ENCODE data around the gene MEF2B. TPM values are rescaled to one million over a fixed set of nuclear protein-coding genes. Genes with fewer than 3 reads are reported as not detected.
"Not testable (repeated sequence)": the region's sequence is repeated elsewhere in the genome, so short reads cannot be mapped to it uniquely, and the experiment has no call there.

The MEF2B gene
- total and polyA plus RNA-seq, 10 donors = 2.2 to 15.5 (median 3.4) TPM

DNA sequence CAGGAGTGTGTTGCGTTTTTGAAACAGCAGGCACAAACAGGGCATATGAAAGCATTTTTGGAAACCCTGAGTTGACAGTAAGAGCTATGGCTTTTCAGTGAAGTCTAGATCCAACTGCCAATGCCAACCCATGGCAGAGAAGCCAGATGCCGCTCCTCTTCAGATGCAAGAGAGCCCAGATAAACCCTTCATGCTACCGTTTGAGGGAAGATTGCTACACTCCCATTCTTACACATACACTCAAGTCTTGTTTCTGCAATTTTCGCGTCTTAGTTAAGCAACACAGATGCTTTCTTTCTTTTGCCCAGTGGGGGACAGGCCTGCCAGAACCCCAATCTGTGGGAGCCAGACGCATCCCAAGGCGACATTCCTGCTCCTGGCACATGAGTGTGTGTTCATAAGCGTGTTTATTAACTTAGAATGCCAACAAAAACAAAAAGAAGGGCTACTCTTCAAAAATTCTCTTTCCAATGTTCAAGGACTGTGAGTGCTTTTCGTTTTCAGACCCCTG, 11.5 kb upstream of the MEF2B start:
- H3K4me1 ChIP-seq = peaks cover 0 to 53% (median 11%) of the 10 kb centered on the region in 6 donors
- 69 to 91% (median 81%) methylated on average over 9 of the region's 9 CpGs for WGBS, 5 donors
- H3K4me3 ChIP-seq = no peak overlapping the region
- no peaks in the 10 kb centered on the region for H3K27me3 ChIP-seq (replicated peaks in 1 of 7)
- DNase-seq = no peak
- intact Hi-C loops (cut with DNase I; ENCODE audit: low total_unique reads) = no loop called here
- TF ChIP-seq, protein P1, sequence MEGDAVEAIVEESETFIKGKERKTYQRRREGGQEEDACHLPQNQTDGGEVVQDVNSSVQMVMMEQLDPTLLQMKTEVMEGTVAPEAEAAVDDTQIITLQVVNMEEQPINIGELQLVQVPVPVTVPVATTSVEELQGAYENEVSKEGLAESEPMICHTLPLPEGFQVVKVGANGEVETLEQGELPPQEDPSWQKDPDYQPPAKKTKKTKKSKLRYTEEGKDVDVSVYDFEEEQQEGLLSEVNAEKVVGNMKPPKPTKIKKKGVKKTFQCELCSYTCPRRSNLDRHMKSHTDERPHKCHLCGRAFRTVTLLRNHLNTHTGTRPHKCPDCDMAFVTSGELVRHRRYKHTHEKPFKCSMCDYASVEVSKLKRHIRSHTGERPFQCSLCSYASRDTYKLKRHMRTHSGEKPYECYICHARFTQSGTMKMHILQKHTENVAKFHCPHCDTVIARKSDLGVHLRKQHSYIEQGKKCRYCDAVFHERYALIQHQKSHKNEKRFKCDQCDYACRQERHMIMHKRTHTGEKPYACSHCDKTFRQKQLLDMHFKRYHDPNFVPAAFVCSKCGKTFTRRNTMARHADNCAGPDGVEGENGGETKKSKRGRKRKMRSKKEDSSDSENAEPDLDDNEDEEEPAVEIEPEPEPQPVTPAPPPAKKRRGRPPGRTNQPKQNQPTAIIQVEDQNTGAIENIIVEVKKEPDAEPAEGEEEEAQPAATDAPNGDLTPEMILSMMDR (IDR thresholded peaks at IDR 0.05 in 8 of 11, conservative IDR thresholded peaks at IDR 0.05 in 3 of 11) = no peak
- TF ChIP-seq POLR2AphosphoS5 (IDR thresholded peaks at IDR 0.05) (no peak), POLR2A (IDR thresholded peaks at IDR 0.05) (no peak)
- peaks cover 0 to 7% (median 2%) of the 10 kb centered on the region in 8 donors for H3K9me3 ChIP-seq
- peak overlapping the region in 6 of 8 donors; percentile 11 to 74 (median 68) for H3K27ac ChIP-seq
- H3K36me3 ChIP-seq = peaks cover 4 to 99% (median 53%) of the 10 kb centered on the region in 6 donors

DNA sequence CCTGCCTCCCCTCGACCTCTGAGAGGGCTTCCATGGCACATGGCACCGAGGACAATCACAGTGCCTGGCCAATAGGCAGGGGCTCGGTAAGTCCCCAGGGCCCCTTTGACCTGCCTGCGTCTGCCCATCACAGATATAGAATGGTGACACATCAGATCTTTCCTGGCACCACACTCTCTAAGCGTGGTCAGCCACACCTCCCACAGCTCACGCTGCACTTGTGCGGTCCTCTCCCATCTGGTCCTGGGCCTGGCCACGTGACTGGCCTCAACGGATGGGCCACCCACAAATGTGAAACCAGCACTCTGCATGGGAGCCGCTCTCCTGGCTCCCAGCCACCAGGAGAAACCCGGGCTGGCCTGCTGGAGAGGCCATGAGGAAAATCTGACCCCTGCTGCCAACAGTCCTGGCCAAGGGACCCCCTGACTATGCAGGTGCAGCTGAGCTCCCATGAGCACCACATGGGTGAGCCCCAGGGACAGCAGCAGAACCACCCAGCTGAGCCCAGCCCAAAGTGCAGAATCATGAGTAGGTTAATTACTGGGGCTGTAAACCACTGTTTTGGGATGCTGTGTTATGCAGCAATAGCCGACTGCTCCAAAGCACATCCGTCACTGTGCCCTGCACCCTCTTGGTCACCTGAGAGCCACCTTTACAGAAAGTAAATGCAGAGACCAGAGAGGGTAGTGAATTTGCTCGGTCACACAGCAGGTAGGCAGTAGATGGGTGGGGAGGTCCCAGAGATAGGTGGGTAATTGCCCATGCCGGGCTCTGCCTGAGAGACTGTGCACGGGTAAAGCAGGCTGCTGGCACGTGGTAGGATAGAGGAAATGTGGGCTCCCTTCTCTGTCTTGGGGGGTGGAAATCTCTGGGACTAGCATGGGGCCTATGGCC, 9.7 kb upstream of the MEF2B start:
- no peaks in the 10 kb centered on the region for H3K9me3 ChIP-seq
- H3K4me1 ChIP-seq = peaks cover 0 to 43% (median 7%) of the 10 kb centered on the region in 6 donors
- 82 to 90% (median 85%) methylated on average over 10 to 17 of the region's 17 CpGs for WGBS, 5 donors
- H3K36me3 ChIP-seq = peaks cover 4 to 95% (median 45%) of the 10 kb centered on the region in 6 donors
- H3K4me3 ChIP-seq = no peak overlapping the region
- intact Hi-C loops (cut with DNase I; ENCODE audit: low total_unique reads) = no loop called here
- TF ChIP-seq POLR2A (IDR thresholded peaks at IDR 0.05) (no peak), POLR2AphosphoS5 (IDR thresholded peaks at IDR 0.05) (peak in 1 of 3 donors; percentile 20)
- TF ChIP-seq, protein P1 (IDR thresholded peaks at IDR 0.05 in 8 of 11, conservative IDR thresholded peaks at IDR 0.05 in 3 of 11) = no peak
- no peaks in the 10 kb centered on the region for H3K27me3 ChIP-seq (replicated peaks in 1 of 7)
- DNase-seq = no peak
- no peak overlapping the region for H3K27ac ChIP-seq

DNA sequence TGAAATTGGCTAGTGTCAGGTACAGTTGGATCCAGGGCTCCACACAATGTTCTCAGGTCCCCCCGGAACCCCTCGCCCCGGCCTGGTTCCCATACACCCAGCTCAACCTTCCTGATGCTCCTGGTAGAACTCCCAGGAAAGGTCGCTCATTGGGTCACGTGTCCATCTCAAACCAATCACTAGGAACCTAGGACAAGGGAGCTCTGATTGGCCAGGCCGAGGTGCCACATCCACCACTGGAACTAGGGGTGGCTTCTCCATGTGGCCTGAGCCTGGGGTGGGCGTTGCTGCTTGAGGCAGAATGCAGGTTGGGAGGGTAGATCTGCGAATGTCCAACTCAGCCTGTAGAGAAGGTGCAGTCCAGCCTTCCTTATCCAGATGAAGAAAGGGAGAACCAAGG, 6.9 kb upstream of the MEF2B start:
- no peaks in the 10 kb centered on the region for H3K27me3 ChIP-seq (replicated peaks in 1 of 7)
- intact Hi-C loops (cut with DNase I; ENCODE audit: low total_unique reads) = no loop called here
- DNase-seq = no peak
- H3K4me1 ChIP-seq = peaks cover 0 to 42% (median 8%) of the 10 kb centered on the region in 6 donors
- H3K4me3 ChIP-seq = no peak overlapping the region
- H3K9me3 ChIP-seq = no peaks in the 10 kb centered on the region
- peaks cover 4 to 73% (median 37%) of the 10 kb centered on the region in 6 donors for H3K36me3 ChIP-seq
- WGBS, 5 donors = 78 to 95% (median 89%) methylated on average over 8 of the region's 8 CpGs
- no peak overlapping the region for H3K27ac ChIP-seq
- TF ChIP-seq, protein P1 (IDR thresholded peaks at IDR 0.05 in 8 of 11, conservative IDR thresholded peaks at IDR 0.05 in 3 of 11) = no peak
- TF ChIP-seq POLR2AphosphoS5 (IDR thresholded peaks at IDR 0.05) (no peak), POLR2A (IDR thresholded peaks at IDR 0.05) (no peak)

DNA sequence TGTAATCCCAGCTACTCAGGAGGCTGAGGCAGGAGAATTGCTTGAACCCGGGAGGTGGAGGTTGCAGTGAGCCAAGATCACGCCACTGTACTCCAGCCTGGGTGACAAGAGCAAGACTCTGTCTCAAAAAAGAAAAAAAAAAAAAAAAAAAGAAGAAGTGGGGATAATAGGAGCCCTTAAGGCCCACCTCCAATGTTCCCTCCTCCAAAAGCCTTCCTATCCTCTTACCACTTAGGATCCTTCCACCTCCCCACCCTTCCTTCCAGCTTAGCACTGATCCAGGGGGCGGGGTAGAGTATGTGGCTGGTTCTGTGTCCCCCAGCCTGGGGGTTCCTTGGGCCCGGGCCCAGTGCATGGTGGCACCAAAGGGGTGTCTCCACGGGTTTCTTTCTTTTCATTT, 3.2 kb upstream of the MEF2B start:
- peaks cover 0 to 59% (median 21%) of the 10 kb centered on the region in 6 donors for H3K4me1 ChIP-seq
- intact Hi-C loops (cut with DNase I; ENCODE audit: low total_unique reads); H3K27ac ChIP-seq; H3K4me3 ChIP-seq; H3K9me3 ChIP-seq; DNase-seq: not testable (repeated sequence)
- peaks cover 0 to 19% (median 0%) of the 10 kb centered on the region in 7 donors for H3K27me3 ChIP-seq (replicated peaks in 1 of 7)
- WGBS, 5 donors = 82 to 97% (median 86%) methylated on average over 5 of the region's 5 CpGs
- H3K36me3 ChIP-seq = peaks cover 0 to 50% (median 9%) of the 10 kb centered on the region in 6 donors

Measured in spleen (tissue), 11 donors.